ENCODE measurements around the gene LDAH. TPM values are rescaled to one million over a fixed set of nuclear protein-coding genes. Genes with fewer than 3 reads are reported as not detected.

The LDAH gene
- polyA plus RNA-seq, 1 donor = 28.0 TPM

GRCh38 chr2:20651731-20652099 is 171.2 kb downstream of the LDAH start:
- peaks cover 10% of the 10 kb centered on the region for H3K27me3 ChIP-seq (ENCODE audit: control insufficient read depth, insufficient read depth, low read length)
- H3K36me3 ChIP-seq (ENCODE audit: control insufficient read depth, insufficient read depth, low read length) = peaks cover under 1% of the 10 kb centered on the region
- H3K9me3 ChIP-seq (ENCODE audit: control insufficient read depth, low read depth, low read length) = no peaks in the 10 kb centered on the region
- WGBS (ENCODE audit: insufficient coverage, low lambda C conversion rate) = no CpG with 5 or more reads among the region's 7 CpGs
- H3K4me1 ChIP-seq (ENCODE audit: control insufficient read depth, insufficient read depth, low read length) = peaks cover 27% of the 10 kb centered on the region
- H3K4me3 ChIP-seq (ENCODE audit: low read length) = peak overlapping the region; percentile 67
- no peak for DNase-seq
- H3K27ac ChIP-seq (ENCODE audit: low read length) = peak overlapping the region; percentile 83

DNA sequence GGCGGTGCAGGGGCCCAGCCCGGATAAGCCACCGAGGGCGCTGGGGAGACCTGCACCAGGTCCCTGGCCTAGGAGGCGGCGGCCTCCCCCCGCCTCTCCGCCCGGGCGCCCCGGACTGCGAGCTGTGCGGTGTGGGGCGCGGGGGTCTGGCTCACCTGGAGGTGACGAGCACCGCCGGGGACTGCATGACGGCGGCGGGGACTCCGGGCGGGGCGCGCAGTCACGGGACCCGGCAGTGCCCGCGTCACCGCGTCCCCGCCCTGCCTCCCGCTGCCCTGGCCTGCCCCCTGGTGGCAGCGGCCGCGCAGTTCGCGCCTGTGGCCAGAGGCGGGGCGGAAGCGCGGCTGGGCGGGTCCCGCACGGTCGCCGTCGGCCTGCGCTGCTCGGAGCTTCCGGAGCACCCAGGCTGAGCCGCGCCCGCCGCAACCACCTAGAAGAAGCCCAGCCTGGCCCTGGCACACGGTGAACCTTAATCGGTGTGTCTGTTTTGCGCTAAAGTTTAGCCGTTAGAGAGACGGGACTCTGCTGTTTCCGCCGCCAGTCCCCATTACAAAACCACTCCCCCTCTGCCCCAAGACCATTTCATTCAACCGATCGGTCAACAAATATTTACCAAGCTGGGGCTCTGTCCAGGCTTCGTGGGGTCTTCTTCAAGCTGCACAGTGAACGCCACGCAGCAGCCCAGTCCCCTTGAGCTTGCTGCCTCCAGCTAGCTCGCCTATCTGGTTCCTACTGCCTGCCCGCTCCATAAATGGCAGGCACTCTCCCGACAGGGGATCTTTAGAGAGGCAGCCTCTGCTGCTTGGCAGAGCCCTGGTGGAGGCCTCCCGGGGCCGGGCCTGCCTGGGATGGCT is 171.8 kb downstream of the LDAH start, which contains the start of gene HS1BP3:
Gene HS1BP3, minus strand, starts transcription at position 222 of the 854 bp plus-strand sequence. Its CDS starts 35 bp downstream, at position 187.
- no CpG with 5 or more reads among the region's 72 CpGs for WGBS (ENCODE audit: insufficient coverage, low lambda C conversion rate)
- H3K27me3 ChIP-seq (ENCODE audit: control insufficient read depth, insufficient read depth, low read length) = peaks cover 5% of the 10 kb centered on the region

GRCh38 chr2:20650393-20650876 is 172.5 kb downstream of the LDAH start:
- peak overlapping the region; percentile 41 for H3K27ac ChIP-seq (ENCODE audit: low read length)
- no CpG with 5 or more reads among the region's 19 CpGs for WGBS (ENCODE audit: insufficient coverage, low lambda C conversion rate)
- H3K9me3 ChIP-seq (ENCODE audit: control insufficient read depth, low read depth, low read length) = no peaks in the 10 kb centered on the region
- peak overlapping the region; percentile 75 for H3K4me3 ChIP-seq (ENCODE audit: low read length)
- peak in 1 of 2 donors; percentile 53 for DNase-seq
- H3K36me3 ChIP-seq (ENCODE audit: control insufficient read depth, insufficient read depth, low read length) = peaks cover 9% of the 10 kb centered on the region
- peaks cover 5% of the 10 kb centered on the region for H3K27me3 ChIP-seq (ENCODE audit: control insufficient read depth, insufficient read depth, low read length)
- H3K4me1 ChIP-seq (ENCODE audit: control insufficient read depth, insufficient read depth, low read length) = peaks cover 27% of the 10 kb centered on the region

More for the DNA sequence above, 171.8 kb downstream of the LDAH start, which contains the start of gene HS1BP3:
- peak; percentile 90 to 93 for DNase-seq
- Histone ChIP-seq H3K9me3 (ENCODE audit: control insufficient read depth, low read depth, low read length) (no peaks in the 10 kb centered on the region), H3K4me1 (ENCODE audit: control insufficient read depth, insufficient read depth, low read length) (peaks cover 27% of the 10 kb centered on the region), H3K27ac (ENCODE audit: low read length) (peak within 1 kb of the TSS; percentile 83), H3K4me3 (ENCODE audit: low read length) (peak within 1 kb of the TSS; percentile 75), H3K36me3 (ENCODE audit: control insufficient read depth, insufficient read depth, low read length) (peaks cover 7% of the 10 kb centered on the region)

DNA sequence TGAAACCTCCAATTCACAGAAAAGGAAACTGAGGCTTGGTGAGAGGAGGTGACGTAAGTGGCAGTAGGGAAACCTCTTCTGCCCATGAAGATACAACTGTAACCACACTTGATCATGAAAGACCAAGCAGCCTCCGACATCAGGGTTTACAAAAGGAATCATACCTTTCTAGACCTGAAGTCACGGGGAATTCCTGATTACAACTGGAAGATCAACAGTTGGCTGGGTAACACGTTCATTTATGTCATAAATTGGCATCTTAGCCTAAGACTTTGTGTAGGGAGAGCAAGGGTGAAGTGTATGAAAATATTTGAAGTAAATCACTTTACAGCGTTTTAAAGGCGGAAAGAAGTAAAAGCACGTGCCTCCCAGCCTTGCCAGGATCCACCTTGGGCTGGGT is 172.9 kb downstream of the LDAH start:
- peaks cover 1% of the 10 kb centered on the region for H3K27me3 ChIP-seq (ENCODE audit: control insufficient read depth, insufficient read depth, low read length)
- no CpG with 5 or more reads among the region's 7 CpGs for WGBS (ENCODE audit: insufficient coverage, low lambda C conversion rate)
- DNase-seq = peak in 1 of 2 donors; percentile 23
- no peaks in the 10 kb centered on the region for H3K9me3 ChIP-seq (ENCODE audit: control insufficient read depth, low read depth, low read length)
- H3K4me1 ChIP-seq (ENCODE audit: control insufficient read depth, insufficient read depth, low read length) = peaks cover 27% of the 10 kb centered on the region
- H3K4me3 ChIP-seq (ENCODE audit: low read length) = peak overlapping the region; percentile 75
- H3K27ac ChIP-seq (ENCODE audit: low read length) = no peak overlapping the region
- peaks cover 13% of the 10 kb centered on the region for H3K36me3 ChIP-seq (ENCODE audit: control insufficient read depth, insufficient read depth, low read length)

GRCh38 chr2:20649576-20649975 is 173.3 kb downstream of the LDAH start:
- Histone ChIP-seq H3K36me3 (ENCODE audit: control insufficient read depth, insufficient read depth, low read length) (peaks cover 17% of the 10 kb centered on the region), H3K4me1 (ENCODE audit: control insufficient read depth, insufficient read depth, low read length) (peaks cover 27% of the 10 kb centered on the region), H3K27me3 (ENCODE audit: control insufficient read depth, insufficient read depth, low read length) (no peaks in the 10 kb centered on the region), H3K27ac (ENCODE audit: low read length) (no peak overlapping the region), H3K9me3 (ENCODE audit: control insufficient read depth, low read depth, low read length) (no peaks in the 10 kb centered on the region), H3K4me3 (ENCODE audit: low read length) (no peak overlapping the region)
- DNase-seq = no peak
- whole genome bisulfite sequencing (ENCODE audit: insufficient coverage, low lambda C conversion rate) = no CpG with 5 or more reads among the region's 11 CpGs

DNA sequence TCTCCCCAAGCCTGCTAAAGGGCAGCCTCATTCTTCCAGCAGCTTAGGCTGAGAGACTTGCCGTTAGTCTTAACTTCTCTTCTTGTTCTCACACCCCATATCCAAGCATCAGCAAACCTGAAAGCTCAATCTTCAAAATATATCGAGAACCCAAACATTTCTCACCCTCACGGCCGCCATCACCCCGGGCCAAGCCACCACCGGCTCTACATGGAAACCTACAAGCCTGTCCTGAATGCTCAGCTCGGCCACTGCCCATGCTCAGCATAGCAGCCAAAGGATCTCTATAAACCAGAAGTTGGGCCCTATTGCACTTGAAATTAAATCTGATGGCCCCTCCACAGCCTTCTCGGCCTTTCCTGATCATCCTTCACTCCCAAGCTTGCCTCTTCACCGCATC is 174.1 kb downstream of the LDAH start:
- Histone ChIP-seq H3K4me1 (ENCODE audit: control insufficient read depth, insufficient read depth, low read length) (peaks cover 27% of the 10 kb centered on the region), H3K36me3 (ENCODE audit: control insufficient read depth, insufficient read depth, low read length) (peaks cover 25% of the 10 kb centered on the region), H3K4me3 (ENCODE audit: low read length) (no peak overlapping the region), H3K9me3 (ENCODE audit: control insufficient read depth, low read depth, low read length) (no peaks in the 10 kb centered on the region), H3K27me3 (ENCODE audit: control insufficient read depth, insufficient read depth, low read length) (no peaks in the 10 kb centered on the region), H3K27ac (ENCODE audit: low read length) (no peak overlapping the region)
- DNase-seq = no peak
- WGBS (ENCODE audit: insufficient coverage, low lambda C conversion rate) = no CpG with 5 or more reads among the region's 9 CpGs

- H3K36me3 ChIP-seq (ENCODE audit: control insufficient read depth, insufficient read depth, low read length) = peaks cover 29% of the 10 kb centered on the region
- no peak overlapping the region for H3K4me3 ChIP-seq (ENCODE audit: low read length)
- WGBS (ENCODE audit: insufficient coverage, low lambda C conversion rate) = no CpG with 5 or more reads among the region's 4 CpGs
- peaks cover 27% of the 10 kb centered on the region for H3K4me1 ChIP-seq (ENCODE audit: control insufficient read depth, insufficient read depth, low read length)
- H3K27ac ChIP-seq (ENCODE audit: low read length) = no peak overlapping the region
- no peaks in the 10 kb centered on the region for H3K9me3 ChIP-seq (ENCODE audit: control insufficient read depth, low read depth, low read length)
- H3K27me3 ChIP-seq (ENCODE audit: control insufficient read depth, insufficient read depth, low read length) = no peaks in the 10 kb centered on the region
- peak; percentile 63 to 65 for DNase-seq
Measured at GRCh38 chr2:20648206-20648605, 174.7 kb downstream of the LDAH start.

DNA sequence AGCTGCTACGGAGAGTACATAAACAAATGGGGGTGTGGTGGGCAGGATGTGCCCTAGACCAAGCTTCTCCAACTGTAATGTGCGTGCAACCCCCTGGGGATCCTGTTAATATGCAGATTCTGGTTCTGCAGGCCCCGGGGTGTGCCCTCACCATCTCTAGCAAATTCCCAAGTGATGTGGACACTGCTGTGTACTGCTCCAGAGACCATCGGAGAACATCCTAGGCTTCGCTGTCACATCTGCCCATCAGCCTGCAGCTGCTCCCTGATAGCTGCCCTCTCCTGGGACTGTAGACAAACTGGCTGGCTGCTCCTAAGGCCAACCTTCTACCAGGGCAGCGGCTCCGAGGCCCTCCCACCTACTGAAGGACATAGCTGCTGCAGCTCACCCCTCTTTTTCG is 175.2 kb downstream of the LDAH start:
- Histone ChIP-seq H3K27ac (ENCODE audit: low read length) (no peak overlapping the region), H3K27me3 (ENCODE audit: control insufficient read depth, insufficient read depth, low read length) (no peaks in the 10 kb centered on the region), H3K4me1 (ENCODE audit: control insufficient read depth, insufficient read depth, low read length) (peaks cover 27% of the 10 kb centered on the region), H3K9me3 (ENCODE audit: control insufficient read depth, low read depth, low read length) (no peaks in the 10 kb centered on the region), H3K4me3 (ENCODE audit: low read length) (no peak overlapping the region), H3K36me3 (ENCODE audit: control insufficient read depth, insufficient read depth, low read length) (peaks cover 32% of the 10 kb centered on the region)
- WGBS (ENCODE audit: insufficient coverage, low lambda C conversion rate) = no CpG with 5 or more reads among the region's 8 CpGs
- DNase-seq = no peak

DNA sequence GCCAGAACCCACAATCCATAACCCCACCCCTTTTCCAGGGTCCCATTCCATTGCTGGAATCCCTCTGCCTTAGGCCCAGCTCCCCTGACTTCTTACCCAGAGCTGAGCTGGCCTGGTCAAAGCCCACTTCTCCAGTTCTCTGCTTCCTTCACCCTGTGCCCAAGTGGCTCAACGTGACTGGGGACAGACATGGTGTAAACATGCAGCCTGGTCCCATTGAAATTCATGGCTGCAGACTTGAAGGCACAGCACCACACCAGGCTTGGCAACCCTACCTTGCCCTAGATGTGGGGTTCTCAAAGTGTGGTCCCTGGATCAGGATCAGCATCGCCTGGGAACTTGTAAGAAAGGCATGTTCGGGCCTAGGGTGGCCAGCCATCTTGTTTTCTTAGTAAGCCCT is 175.7 kb downstream of the LDAH start:
- WGBS (ENCODE audit: insufficient coverage, low lambda C conversion rate) = no CpG with 5 or more reads among the region's 3 CpGs
- Histone ChIP-seq H3K4me1 (ENCODE audit: control insufficient read depth, insufficient read depth, low read length) (peaks cover 27% of the 10 kb centered on the region), H3K36me3 (ENCODE audit: control insufficient read depth, insufficient read depth, low read length) (peaks cover 35% of the 10 kb centered on the region), H3K9me3 (ENCODE audit: control insufficient read depth, low read depth, low read length) (no peaks in the 10 kb centered on the region), H3K27me3 (ENCODE audit: control insufficient read depth, insufficient read depth, low read length) (no peaks in the 10 kb centered on the region), H3K27ac (ENCODE audit: low read length) (no peak overlapping the region), H3K4me3 (ENCODE audit: low read length) (no peak overlapping the region)
- DNase-seq = no peak

GRCh38 chr2:20646446-20646845 is 176.5 kb downstream of the LDAH start:
- Histone ChIP-seq H3K36me3 (ENCODE audit: control insufficient read depth, insufficient read depth, low read length) (peaks cover 42% of the 10 kb centered on the region), H3K27me3 (ENCODE audit: control insufficient read depth, insufficient read depth, low read length) (no peaks in the 10 kb centered on the region), H3K4me3 (ENCODE audit: low read length) (no peak overlapping the region), H3K4me1 (ENCODE audit: control insufficient read depth, insufficient read depth, low read length) (peaks cover 24% of the 10 kb centered on the region), H3K27ac (ENCODE audit: low read length) (no peak overlapping the region), H3K9me3 (ENCODE audit: control insufficient read depth, low read depth, low read length) (no peaks in the 10 kb centered on the region)
- no CpG with 5 or more reads among the region's 20 CpGs for WGBS (ENCODE audit: insufficient coverage, low lambda C conversion rate)
- DNase-seq = no peak

Data from large intestine (tissue), 3 donors.